ENCODE results near the gene BPIFB6.

The BPIFB6 gene

GRCh38 chr20:33002087-33002808 lies 29.2 kb upstream of the BPIFB6 start:
- DNase-seq, result no peak

GRCh38 chr20:33004141-33004751 lies 27.2 kb upstream of the BPIFB6 start, which contains the start of gene SUN5:
SUN5 (minus strand) TSS chr20:33004433; CDS start chr20:33004340, 93 bp downstream.
- no peak for DNase-seq

- DNase-seq, result no peak
These were observed 26.3 kb upstream of the BPIFB6 start for GRCh38 chr20:33005132-33005566.

- DNase-seq, result no peak
These were observed 25.3 kb upstream of the BPIFB6 start for GRCh38 chr20:33005908-33006775.

- no peak for DNase-seq
These were observed 24.6 kb upstream of the BPIFB6 start for GRCh38 chr20:33006776-33007375.

GRCh38 chr20:33007376-33008335 lies 23.8 kb upstream of the BPIFB6 start, which contains the start of gene BPIFB2:
BPIFB2 (plus strand) TSS chr20:33007704; CDS start chr20:33008575, 871 bp downstream.
- DNase-seq, result no peak

- no peak for DNase-seq
These were observed 22.9 kb upstream of the BPIFB6 start for GRCh38 chr20:33008336-33009213.

GRCh38 chr20:33009214-33010132 lies 22.0 kb upstream of the BPIFB6 start:
- no peak for DNase-seq

- DNase-seq, result no peak
These were observed 21.3 kb upstream of the BPIFB6 start for GRCh38 chr20:33010133-33010504.

GRCh38 chr20:33010674-33011449 lies 20.6 kb upstream of the BPIFB6 start:
- no peak for DNase-seq

- no peak for DNase-seq
These were observed 18.9 kb upstream of the BPIFB6 start for GRCh38 chr20:33012327-33013189.

- no peak for DNase-seq
These were observed 17.6 kb upstream of the BPIFB6 start for GRCh38 chr20:33013701-33014326.

GRCh38 chr20:33014336-33015113 lies 16.9 kb upstream of the BPIFB6 start:
- DNase-seq, result no peak

GRCh38 chr20:33015114-33015484 lies 16.3 kb upstream of the BPIFB6 start:
- no peak for DNase-seq

- no peak for DNase-seq
These were observed 15.5 kb upstream of the BPIFB6 start for GRCh38 chr20:33015700-33016580.
